ENCODE measurements around the gene LSMEM2. TPM values are rescaled to one million over a fixed set of nuclear protein-coding genes. Genes with fewer than 3 reads are reported as not detected.

Gene LSMEM2
- total RNA-seq (2021; fragmentation: NEBNext Ultra II Directional; extraction: Animal tissue kit (Norgen Biotek cat#: 25700)) (0.57 and 0.58 TPM in 2 replicates), polyA plus RNA-seq (2011; rRNA removed) (0.68 and 0.94 TPM in 2 replicates), polyA minus RNA-seq (2011; rRNA and poly(A)+ RNA removed) (0.63 and 0.69 TPM in 2 replicates)
- 0.74 TPM for polyA plus RNA-seq (2011; cell fraction: cytosol; rRNA removed)
- 1.1 TPM for polyA plus RNA-seq (2011; cell fraction: nucleus; rRNA removed)
- 0.37 to 0.74 TPM (median 0.57 TPM) in 4 replicates for polyA plus RNA-seq (2012, experiment 1 of 2)
- 0.38 TPM for polyA plus RNA-seq (2012, experiment 2 of 2)
- 0.20 TPM for polyA plus RNA-seq (2013, experiment 1 of 2)
- 0.15 TPM for polyA plus RNA-seq (2013, experiment 2 of 2)
- polyA minus RNA-seq (2011; cell fraction: cytosol; rRNA and poly(A)+ RNA removed): not detected
- not detected for polyA minus RNA-seq (2011; cell fraction: nucleus; rRNA and poly(A)+ RNA removed)
- long read RNA-seq, experiment 1: 0 reads
- long read RNA-seq, experiment 2: 0 reads

GRCh38 chr3:50278880-50279224, at the start of gene LSMEM2:
Gene LSMEM2 (plus strand): TSS chr3:50279087. CDS start chr3:50279114, 27 bp downstream.
- Histone ChIP-seq H3K79me1 (ENCODE audit: low read depth, low read length) (no peaks in the 10 kb centered on the region), H2BK15ac (ENCODE audit: low read length) (no peak within 1 kb of the TSS), H3K18ac (ENCODE audit: extremely low read depth, low read length) (no peak within 1 kb of the TSS), H3K27me3 (replicated peaks in 1 of 4; ENCODE audit: control insufficient read depth in 3 of 4, extremely low read depth in 1 of 4, insufficient read depth in 3 of 4, low read length in 3 of 4) (peaks cover 20 to 41% (median 33%) of the 10 kb centered on the region in 4 experiments), H3K14ac (ENCODE audit: insufficient read length) (no peak within 1 kb of the TSS), H3K4me3 (ENCODE audit: extremely low read depth in 1 of 4, insufficient read depth in 2 of 4, low read depth in 3 of 4, low read length in 4 of 4) (no peak within 1 kb of the TSS), H3K79me2 (ENCODE audit: control insufficient read depth in 1 of 2, insufficient read depth in 2 of 2, low read length in 2 of 2) (no peaks in the 10 kb centered on the region), H2BK20ac (ENCODE audit: low read length) (no peak within 1 kb of the TSS), H3K4ac (replicated peaks; ENCODE audit: insufficient read length, low read depth, low read length) (no peak within 1 kb of the TSS), H3K27ac (ENCODE audit: low read depth, low read length) (no peak within 1 kb of the TSS), H3K4me2 (ENCODE audit: insufficient read depth in 1 of 2, low read depth in 2 of 2, low read length in 2 of 2) (no peak within 1 kb of the TSS), H4K20me1 (replicated peaks in 1 of 2; ENCODE audit: control insufficient read depth in 1 of 2, insufficient read depth in 2 of 2, low read length in 2 of 2) (no peaks in the 10 kb centered on the region), H4K8ac (ENCODE audit: extremely low read depth, insufficient read depth, low read length) (no peak within 1 kb of the TSS), H2AFZ (ENCODE audit: low read length) (no peak within 1 kb of the TSS), H4K5ac (ENCODE audit: insufficient read length, low read depth, low read length) (no peak within 1 kb of the TSS), H3K4me1 (replicated peaks in 1 of 4; ENCODE audit: control insufficient read depth in 3 of 4, insufficient read depth in 4 of 4, low read length in 3 of 4) (peaks cover 0 to 12% (median 7%) of the 10 kb centered on the region in 4 experiments; a peak in 5 of 7 replicates), H3K56ac (replicated peaks; ENCODE audit: insufficient read length, low read depth, low read length) (no peak within 1 kb of the TSS), H2BK12ac (ENCODE audit: low read depth, low read length) (no peak within 1 kb of the TSS), H3K23ac (ENCODE audit: insufficient read length) (no peak within 1 kb of the TSS), H2AK5ac (ENCODE audit: low read depth, low read length) (no peak within 1 kb of the TSS), H3K36me3 (ENCODE audit: control insufficient read depth in 2 of 4, insufficient read depth in 4 of 4, low read length in 3 of 4) (no peaks in the 10 kb centered on the region), H3K23me2 (ENCODE audit: low read depth, low read length) (peaks cover 2% of the 10 kb centered on the region; the same call in 1 of the 2 replicates), H2BK120ac (replicated peaks; ENCODE audit: low read depth, low read length) (no peak within 1 kb of the TSS), H3K9me3 (ENCODE audit: insufficient read depth in 2 of 2, low read depth in 1 of 2, low read length in 1 of 2) (no peaks in the 10 kb centered on the region; a peak in 1 of 4 replicates), H2BK5ac (ENCODE audit: low read depth, low read length) (no peak within 1 kb of the TSS), H4K91ac (replicated peaks; ENCODE audit: insufficient read length, low read length) (no peak within 1 kb of the TSS), H3K9ac (replicated peaks in 1 of 4; ENCODE audit: extremely low read depth in 1 of 4, low read depth in 3 of 4, low read length in 3 of 4) (peak within 1 kb of the TSS in 1 of 4 experiments; percentile 19; a peak in 2 of 7 replicates)
- ChIA-PET CTCF (ENCODE audit: partially characterized antibody) (interaction anchor here (0.9 to 53.5 kb wide), 8 partner anchors 9 to 57 kb away, joined by 4 to 2149 read pairs (median 11); partner anchors contain the start of genes GNAI2, HYAL2, IFRD2 and SLC38A3), POLR2A (ENCODE audit: partially characterized antibody) (interaction anchor here (0.9 to 9.6 kb wide), 11 partner anchors 11 to 126 kb away, joined by 3 to 122 read pairs (median 3); partner anchors contain the start of genes GNAI2, HYAL2 and IFRD2)
- DNase-seq (ENCODE audit: low read depth in 1 of 2, low spot score in 2 of 2): no peak
- no peak for FAIRE-seq
- 71% methylated on average over 2 of the region's 2 CpGs; no CpG with 5 or more reads in 1 of the 2 experiments for WGBS, 2 experiments (ENCODE audit: extremely low coverage in 1 of 2, insufficient coverage in 1 of 2, insufficient read length in 1 of 2, insufficient replicate concordance in 2 of 2, low coverage in 1 of 2, low lambda C conversion rate in 2 of 2, missing lambda C conversion rate in 1 of 2)
- TF ChIP-seq PHF8 (conservative IDR thresholded peaks at IDR 0.05; ENCODE audit: low read depth, low read length) (no peak), MAX (IDR thresholded peaks at IDR 0.05) (no peak), TAF7 (optimal IDR thresholded peaks at IDR 0.05; ENCODE audit: borderline replicate concordance, low read depth, low read length) (no peak), EP300 (IDR thresholded peaks at IDR 0.05; ENCODE audit: borderline replicate concordance in 1 of 2, low read depth in 2 of 2, low read length in 2 of 2) (no peak), CBX8 (IDR thresholded peaks at IDR 0.05; ENCODE audit: borderline replicate concordance, low read depth, low read length) (no peak), CBX5 (IDR thresholded peaks at IDR 0.05; ENCODE audit: low read depth, low read length) (no peak), SRF (IDR thresholded peaks at IDR 0.05; ENCODE audit: low read depth, low read length) (no peak), SIN3A (conservative IDR thresholded peaks at IDR 0.05 in 1 of 2, IDR thresholded peaks at IDR 0.05 in 1 of 2; ENCODE audit: low read depth in 1 of 2, low read length in 2 of 2) (no peak), EZH2 (IDR thresholded peaks at IDR 0.05; ENCODE audit: low read depth, low read length, severe bottlenecking) (no peak), E2F6 (IDR thresholded peaks at IDR 0.05) (no peak)
